Mesenteric fat pad (tissue), 1 donor: ENCODE data around the gene FBXL15. TPM values are rescaled to one million over a fixed set of nuclear protein-coding genes. Genes with fewer than 3 reads are reported as not detected.
A peak's percentile ranks its signal among the peaks of the same experiment; 100 is the strongest.

ENCODE experiments used
- DNase-seq: peaks from one replicate; pipeline ENCODE4 v3.0.0-alpha.2; 2020; ENCODE audit warnings: low spot score
- total RNA-seq: library from RNA; stranded (reverse); fragmentation: NEBNext Ultra II Directional; extraction: Animal tissue kit (Norgen Biotek cat#: 25700); gene quantifications from one replicate; pipeline ENCODE4 v1.2.1, GENCODE V29; 2021
- donor health status: DM: yes; HTN: yes; CAD: no.

FBXL15 gene
- total RNA-seq, 1 donor from 2014 or later, result 15.4 TPM

DNA sequence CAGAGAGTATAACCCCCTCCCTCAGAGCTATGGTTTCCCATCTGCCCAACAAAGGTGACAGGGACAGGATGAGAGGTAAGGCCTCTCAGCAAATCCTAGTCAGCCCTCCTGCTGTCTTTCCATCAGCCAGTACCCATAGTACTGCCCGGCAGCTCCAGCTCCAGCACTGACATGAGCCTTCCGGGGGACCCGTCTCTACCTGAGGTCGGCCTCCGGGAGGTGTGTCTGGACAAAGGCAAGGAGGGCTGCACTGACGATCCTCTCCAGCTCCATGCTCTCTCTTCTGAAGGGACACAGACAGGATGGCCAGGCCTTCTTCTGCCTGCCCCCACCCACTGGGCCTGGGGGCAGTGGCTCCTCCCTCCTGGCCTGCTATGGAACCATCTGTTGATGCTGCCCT is 4.3 kb downstream of the FBXL15 start:
- DNase-seq, result no peak

DNA sequence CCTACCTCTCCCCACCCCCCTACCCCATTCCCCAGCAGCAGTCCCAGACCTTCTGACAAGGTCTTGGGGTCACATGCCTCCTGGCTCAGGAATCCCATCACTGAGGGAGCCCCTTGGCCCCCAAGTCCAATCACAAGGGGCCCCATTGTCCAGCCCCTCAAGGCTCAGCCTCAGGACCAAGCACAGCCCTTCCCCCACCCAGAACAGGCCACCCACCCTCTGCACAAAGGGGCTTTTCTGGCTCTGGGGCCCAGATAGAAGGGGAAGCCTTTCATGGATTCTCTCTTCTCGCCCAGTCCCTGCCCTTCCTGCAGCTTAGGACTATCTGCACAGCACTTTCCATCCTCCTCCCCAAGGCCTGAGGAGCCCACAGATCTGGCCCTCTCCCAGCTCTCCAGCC is 4.8 kb downstream of the FBXL15 start:
- DNase-seq, result no peak

DNA sequence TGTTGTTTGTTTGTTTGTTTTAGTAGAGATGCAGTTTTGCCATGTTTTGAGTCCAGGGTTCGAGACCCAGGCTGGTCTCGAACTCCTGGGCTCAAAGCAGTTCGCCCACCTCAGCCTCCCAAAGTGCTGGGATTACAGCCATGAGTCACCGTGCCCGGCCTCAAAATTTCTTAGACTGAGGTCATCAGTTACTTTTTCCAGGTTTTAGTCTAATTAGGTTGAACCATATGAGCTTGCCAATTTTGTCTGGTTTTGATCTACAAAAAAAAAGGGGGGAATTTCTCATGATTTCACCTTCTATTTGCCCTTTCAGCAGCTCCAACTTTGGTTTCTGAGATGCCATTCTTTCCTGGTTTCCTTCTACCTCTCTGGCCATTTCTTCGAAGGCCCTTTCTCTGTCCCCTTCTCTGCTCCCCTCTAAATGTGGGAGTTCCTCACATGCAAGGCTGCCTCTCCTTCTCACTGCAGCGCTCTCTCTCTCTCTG is 6.2 kb downstream of the FBXL15 start:
- DNase-seq, result no peak

DNA sequence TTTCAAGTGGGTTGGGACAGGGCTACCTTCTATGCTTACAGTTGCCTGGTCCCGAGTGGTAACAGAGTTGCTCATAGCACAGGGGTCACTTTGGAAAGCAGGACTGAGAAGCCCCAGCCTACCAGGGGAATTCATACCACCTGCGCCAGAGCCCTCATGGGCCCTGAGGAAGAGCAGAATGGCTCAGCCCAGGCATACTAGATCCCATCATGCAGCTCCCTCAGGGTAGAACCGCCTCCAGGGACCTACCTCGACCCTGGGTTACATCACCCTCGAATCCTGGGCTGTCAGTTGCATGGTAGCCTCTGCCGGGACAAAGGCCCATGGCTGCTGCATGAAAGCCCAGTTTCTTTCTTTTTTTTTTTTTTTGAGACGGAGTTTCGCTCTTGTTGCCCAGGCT is 8.8 kb downstream of the FBXL15 start:
- no peak for DNase-seq

DNA sequence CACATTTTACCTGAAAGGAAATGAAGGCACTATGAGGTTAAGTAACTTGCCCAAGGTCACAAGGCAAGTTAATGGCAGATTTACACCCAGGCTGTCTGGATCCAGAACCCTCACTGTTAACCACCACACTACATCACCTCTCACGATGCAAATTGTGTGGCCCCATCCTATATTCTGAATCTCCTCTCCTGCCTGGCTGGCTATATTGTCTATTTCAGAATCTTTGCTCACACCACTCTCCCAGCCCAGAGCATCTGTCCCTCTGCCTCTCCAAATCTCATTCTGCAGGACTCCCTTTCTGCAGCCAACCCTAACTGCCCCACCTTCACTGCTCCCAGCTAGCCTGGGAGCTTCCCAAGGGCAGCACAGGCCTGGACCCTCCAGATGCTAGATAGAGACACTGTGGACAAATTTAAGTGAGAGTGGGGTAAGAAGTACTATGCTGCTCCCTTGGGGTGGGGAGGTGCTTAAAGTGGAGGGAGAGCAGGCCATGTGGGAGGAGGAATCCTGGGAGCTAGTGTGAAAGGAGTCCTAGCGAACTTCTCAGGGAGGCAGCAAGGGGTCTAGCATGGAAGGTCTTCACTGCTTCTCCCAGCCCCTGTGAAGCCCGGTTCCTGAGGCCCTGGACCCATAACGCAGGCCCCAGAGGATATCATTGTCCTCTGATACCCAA is 11.0 kb downstream of the FBXL15 start:
- no peak for DNase-seq

DNA sequence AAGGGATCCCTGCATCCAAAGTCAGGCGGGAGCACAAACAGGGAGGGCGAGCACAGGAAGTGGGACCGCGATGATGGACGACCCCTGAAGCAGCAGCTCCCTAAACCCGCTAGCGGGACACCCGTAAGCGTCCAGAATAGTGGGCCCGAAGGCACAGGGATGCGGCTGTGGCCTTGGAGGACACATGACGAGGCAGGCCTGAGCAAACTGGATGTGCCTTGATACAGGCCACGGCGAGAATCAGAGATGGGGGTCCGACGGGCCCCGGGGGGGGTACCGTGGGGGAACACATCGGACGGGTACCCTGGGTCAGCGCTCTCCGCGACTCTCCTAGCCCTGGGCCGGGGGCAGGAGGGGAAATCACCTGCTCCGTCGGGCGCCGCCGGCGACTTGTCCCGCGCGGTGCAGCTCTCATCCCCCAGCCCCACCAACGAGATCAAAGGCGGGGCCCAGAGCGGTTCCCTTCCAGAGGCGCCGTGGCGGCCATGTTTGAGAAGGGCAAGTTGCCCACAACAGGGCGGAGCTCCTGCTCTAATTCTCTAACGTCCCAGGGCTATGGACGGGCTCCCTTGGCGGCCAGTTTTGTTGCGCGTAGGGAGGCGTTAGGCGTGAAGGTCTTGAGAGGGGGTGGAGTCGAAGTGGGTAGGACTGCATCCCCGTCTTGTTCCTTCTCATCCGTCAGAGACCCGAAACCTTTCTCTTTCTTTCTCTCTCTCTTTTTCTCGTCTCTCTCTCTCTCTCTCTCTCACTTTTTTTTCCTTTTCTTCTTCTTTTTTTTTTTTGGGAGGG is 11.7 kb downstream of the FBXL15 start, which contains the start of gene CUEDC2:
TSS of gene CUEDC2 (minus strand) at position 413 of the 789 bp plus-strand sequence. CDS start 7,386 bp downstream, outside the sequence.
- peak; percentile 98 for DNase-seq

DNA sequence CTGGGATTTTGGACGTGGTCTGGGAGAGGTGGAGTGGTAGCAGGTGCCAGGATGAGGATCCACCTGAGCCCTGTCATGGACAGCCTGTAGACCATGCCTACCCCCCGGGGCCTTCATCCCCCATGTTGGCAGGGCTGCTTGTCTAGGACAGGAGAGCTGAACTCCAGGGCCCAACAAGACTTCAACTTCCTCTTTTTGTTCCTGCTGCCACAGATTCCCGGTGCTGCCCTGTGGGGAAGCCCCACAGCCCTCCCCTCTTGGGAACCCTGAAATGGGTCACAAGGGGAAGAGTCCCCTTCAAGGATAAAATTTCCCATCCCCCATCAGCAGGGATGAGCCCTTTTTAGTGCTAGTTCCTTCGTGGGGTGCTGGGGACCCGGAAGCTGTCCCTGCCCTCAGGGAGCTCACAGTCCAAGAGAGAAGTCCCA is 13.0 kb downstream of the FBXL15 start:
- no peak for DNase-seq

DNA sequence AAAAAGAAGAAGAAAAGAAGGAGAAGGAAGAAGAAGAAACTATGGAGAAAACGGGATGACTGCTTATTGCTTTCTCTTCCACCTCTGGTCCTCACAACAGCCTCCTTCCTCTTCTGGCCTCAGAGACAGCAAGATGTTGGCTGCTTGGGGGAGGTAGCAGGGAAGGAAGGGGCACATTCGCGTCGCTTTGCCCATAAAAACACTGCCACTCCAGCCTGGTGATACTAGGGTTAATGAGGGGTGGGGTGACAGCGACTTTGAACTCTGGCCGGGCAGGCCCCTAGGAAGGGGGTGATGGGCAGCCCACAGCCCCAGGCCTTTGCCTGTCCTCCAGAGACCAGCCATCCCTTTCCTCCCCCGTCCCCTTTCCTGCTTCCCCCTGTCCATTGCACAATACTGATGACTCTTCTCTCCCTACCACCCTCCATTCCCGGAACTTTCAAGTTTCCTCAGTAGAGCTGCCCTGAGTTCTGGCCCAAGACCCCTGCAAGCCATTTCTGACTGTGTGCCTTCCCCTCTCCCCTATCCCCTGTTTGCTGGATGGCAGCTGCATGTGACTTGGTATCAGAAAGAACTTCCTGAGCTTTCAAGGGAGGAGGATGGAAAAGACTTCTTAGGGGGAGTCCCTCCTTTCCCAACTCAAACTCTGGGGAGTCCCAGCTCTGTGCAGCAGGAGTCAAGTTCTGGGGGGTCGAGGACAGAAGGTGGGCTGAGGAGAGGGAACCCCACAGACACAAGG is 13.9 kb downstream of the FBXL15 start:
- DNase-seq, result no peak

DNA sequence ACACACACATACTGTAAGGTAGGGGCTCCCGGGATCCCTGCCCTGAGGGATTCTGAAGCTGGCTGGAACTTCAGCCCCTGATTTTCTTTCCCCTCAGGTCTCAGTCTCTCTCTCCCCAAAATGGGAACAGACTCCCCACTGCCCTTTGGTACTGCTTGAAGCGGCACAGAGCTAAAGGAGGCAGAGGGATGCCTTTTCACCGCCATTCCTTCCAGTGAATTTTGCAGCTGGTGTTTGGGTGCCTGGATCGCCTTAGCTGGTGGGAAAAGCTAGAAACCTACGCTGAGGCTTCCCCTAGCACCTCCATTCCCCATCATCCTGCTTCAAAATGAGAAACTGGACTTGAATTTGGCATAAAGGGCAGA is 14.5 kb downstream of the FBXL15 start:
- no peak for DNase-seq

DNA sequence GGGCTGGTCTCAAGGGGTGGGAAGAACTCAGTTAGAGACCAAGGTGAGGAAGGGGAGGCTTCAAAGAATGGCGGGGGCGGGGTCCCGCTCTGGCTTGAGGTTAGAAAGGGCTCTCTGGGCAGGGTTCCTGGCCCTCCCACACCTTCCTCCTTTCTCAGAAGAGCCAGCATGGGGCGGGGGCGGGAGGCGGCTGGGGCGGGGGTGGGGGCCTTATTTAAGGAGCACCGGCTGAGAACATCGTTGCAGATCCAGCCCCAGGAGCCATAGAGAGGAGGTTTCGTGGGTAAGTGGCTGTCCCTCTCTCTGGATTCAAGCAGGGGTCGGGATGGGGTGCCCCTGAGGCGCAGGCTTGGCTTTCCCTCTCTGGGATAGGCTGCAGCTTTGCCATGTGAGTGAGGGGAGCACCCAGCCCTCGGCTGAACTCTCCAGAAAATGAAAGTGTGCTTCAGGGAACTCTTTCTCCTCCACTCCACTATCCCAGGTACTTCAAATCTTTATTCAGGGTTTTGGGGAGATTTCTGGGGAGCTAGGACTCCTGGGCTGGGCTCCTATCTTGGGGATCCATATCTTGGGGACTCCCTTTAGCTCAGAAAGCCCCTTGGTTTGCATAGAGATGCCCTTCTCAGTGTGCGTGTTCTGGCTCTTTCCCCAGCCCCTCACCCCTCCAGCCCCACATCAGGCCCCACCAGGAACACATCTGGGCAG is 15.0 kb downstream of the FBXL15 start:
- DNase-seq, result no peak

DNA sequence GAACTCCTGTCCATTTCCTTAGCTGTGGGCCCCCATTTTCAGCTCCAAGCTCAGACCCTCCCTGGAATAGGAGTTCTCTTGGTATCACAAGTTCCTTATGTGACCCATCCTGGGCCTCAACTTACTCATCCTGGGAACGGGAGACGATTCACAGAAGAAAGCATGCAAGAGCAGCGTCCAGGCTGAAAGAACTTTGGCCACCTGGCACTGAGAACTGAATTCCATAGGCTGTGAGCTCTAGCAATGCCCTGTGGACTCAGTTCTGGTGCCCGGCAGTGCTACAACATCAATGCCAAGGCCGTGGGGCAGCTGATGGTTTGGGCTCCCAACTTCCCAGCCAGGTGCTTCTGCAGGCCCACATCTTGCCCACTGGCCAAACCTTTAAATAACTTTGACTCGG is 15.7 kb downstream of the FBXL15 start:
- no peak for DNase-seq

DNA sequence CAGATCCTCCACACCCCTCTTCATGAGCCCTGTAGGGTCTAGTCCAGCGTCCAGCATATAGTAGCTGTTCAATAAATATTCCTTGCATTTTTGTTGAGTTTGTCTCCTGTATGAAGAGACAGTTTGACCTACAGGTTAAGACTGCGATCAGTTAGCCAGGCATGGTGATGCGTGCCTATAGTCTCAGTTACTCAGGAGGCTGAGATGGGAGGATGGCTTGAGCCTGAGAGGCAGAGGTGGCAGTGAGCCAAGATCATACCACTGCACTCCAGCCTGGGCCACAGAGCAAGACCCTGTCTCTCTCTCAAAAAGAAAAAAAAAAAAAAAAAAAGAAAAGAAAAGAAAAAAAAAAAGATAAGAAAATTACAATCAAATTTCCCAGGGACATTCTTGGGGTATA is 16.9 kb downstream of the FBXL15 start:
- DNase-seq, result no peak

DNA sequence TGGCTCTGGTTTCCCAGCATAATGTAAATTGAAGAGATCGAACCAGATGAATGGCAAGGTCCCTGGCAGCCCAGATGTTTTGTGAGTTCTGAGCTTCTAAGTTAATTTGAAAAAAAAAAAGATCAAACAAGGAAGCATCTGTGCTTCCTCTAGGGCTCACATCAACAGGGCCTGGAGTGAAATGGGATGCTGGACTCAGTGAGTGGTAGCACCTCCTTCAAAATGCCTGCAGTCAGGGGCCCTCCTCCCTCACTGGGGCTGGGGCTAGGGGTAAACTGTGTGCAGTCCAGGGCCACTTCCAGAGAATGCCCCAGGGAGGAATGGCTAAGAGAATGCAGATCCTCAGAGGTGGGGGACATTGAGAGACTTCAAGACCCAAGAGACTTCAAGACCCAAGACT is 17.7 kb downstream of the FBXL15 start:
- no peak for DNase-seq

DNA sequence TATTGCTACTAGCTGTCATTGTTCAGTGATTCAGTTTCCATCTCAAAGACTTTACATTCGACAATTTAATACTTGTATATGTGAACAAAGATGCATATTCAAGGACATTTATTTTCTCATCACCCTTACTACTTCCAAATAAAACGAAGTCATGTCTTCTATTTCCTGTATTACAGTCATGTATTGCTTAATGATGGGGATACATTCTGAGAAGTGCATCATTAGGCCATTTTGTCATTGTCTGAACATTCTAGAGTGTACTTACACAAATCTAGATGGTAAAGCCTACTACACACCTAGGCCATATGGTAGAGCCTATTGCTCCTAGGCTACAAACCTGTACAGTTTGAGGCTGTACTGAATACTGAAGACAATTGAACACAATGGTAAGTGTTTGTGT is 24.2 kb downstream of the FBXL15 start:
- DNase-seq, result no peak

DNA sequence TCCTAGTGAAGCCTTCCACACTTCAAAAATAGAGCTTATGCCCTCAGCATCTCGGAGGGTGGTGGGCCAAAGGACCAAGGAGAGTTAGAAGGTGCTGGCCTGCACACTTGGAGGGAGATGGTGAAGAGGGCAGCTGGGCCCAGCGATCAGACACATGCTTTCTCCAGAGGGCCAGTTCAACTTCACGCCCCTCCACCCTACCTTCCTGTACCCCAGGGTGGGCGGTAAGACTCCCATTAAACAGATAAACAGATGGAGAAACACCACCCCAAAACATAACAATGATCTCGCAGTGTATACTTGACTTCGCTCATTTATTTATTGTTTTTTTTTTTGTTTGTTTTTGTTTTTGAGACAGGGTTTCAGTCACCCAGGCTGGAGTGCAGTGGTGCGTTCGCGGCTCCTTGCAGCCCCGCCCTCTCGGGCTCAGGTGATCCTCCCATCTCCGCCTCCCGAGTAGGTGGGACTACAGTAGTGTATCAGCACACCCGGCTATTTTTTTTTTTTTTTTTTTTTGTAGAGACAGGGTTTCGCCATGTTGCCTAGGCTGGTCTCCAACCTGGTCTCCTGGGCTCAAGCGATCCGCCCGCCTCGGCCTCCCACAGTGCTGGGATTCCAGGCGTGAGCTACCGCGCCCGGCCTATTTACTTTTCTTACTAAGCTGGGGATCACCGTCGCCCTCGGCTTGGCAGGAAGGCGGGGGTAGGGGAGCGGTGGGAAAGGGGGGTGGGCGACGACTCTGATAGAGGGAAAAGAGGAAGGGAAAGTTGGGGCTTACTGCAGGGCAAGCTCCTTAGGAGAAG is 28.9 kb downstream of the FBXL15 start:
- no peak for DNase-seq

DNA sequence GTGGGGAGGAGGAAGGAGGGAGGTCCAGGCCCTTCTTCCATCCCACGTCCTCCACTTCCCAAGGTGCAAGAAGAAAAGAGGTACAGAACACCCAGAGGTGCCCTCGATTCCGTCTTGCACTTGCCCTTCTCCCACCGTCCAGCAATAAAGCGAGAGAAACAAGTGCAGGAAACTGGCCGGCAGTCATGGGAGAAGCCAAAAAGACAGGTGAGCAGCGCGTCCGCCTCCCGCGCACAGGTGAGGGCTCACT is 29.4 kb downstream of the FBXL15 start:
- DNase-seq, result no peak

DNA sequence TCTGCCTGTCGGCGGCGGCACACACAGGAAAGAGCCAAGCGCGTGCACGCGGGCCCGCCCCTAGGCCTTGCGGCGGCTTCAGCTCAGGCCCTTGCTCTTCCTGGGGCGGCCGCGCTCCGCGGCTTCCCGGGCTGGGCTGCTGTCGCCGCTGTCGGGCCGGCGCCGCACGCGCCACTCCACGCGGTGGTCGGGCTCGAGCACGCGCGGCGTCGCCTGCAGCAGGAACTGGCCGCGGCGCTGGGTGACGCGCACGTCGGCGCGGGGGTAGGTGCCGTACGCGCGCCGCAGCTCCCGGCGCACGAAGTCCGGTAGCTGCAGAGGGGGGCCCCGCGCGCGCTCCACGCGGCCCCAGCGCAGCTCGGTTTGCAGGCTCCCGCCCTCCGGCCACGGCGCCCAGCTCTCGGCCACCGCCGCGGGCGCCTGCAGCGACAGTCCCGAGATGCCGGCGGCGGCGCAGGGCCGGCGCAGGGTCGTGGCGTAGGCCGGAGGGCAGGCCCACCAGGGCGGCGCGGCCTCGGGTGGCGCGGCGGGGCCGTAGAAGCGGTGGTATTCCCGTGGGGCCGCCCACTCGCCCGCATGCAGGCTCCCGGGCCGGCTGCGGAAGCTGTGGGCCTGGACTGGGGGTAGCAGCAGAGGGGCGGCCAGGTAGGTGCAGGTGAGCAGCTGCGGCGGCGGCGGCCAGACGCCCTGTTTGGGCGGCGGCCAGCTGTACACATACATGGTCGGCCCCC is 29.9 kb downstream of the FBXL15 start:
- peak; percentile 94 for DNase-seq

DNA sequence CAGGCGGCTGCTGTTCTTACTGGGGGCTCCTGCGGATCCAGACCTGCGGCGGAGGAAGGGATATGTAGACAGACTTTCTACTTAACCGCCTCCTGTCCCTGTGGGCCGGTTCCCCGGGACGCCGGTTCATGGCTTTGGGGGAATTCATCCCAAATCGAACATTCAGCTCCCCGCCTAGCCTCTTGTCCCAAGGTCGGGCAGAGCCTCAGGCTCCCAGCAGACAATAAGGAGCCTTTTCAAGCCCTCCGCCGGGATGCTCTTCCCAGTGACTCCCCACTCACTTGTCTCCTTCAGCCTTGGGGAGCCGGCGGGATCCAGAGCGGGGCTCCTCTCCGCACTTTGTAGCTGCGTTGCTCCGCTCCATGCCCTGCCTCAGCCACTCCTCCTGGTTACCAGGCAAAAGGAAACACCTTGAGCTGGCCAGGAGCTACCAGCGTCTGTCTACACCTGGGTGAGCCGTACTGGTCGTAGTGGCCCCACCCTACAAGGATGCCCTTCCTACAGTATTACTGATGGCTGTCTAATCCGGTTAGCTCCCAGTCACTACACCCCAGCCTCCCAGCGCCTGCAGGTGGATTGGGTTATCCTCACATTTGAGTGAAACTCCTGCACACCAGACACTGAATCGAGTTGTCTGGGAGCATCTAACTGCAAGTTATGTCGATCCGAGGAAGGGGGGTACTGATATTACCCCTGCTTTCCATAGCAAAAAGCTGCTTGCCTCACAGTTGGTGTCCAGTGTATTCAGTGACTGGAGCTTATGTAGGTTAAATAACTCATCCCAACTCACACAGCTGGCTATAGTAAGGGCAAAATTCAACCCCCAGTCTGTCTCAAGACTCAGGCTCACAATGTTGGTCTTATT is 30.7 kb downstream of the FBXL15 start, which contains the start of gene C10orf95:
TSS of gene C10orf95 (minus strand) at position 439 of the 865 bp plus-strand sequence. CDS start 450 bp downstream, outside the sequence.
- no peak for DNase-seq
